Fibroblast of the aortic adventitia (primary cell): ENCODE measurements around the gene MAP3K6. TPM values are rescaled to one million over a fixed set of nuclear protein-coding genes. Genes with fewer than 3 reads are reported as not detected.

ENCODE experiments used
- DNase-seq: peaks from one replicate; pipeline ENCODE4 v3.0.0-alpha.2; 2010; ENCODE audit warnings: low read depth
- H3K4me3 ChIP-seq: 2 replicates; pipeline ENCODE4 v1.5.1; 2011; ENCODE audit warnings: low read depth, mild to moderate bottlenecking, control low read depth, low read length, moderate library complexity
- CTCF ChIP-seq: IDR thresholded peaks from 2 replicates; pipeline ENCODE4 v1.5.1; 2011; ENCODE audit warnings: mild to moderate bottlenecking, low read length, control low read depth, inconsistent platforms; ENCODE audit not compliant: insufficient read depth
- total RNA-seq: library from RNA; depleted of rRNA; stranded (reverse); fragments of >200 nt; gene quantifications from 2 replicates; pipeline ENCODE4 v1.2.3, GENCODE V29; 2012; ENCODE audit warnings: low replicate concordance

Gene MAP3K6
- total RNA-seq, 1 donor: 18.2 TPM

- peak overlapping the region; percentile 68 for H3K4me3 ChIP-seq
- no peak for DNase-seq
- no peak for TF ChIP-seq CTCF
These were observed 1.9 kb downstream of the MAP3K6 start for GRCh38 chr1:27364696-27365371.

GRCh38 chr1:27363766-27364695, 2.7 kb downstream of the MAP3K6 start:
- no peak overlapping the region for H3K4me3 ChIP-seq
- TF ChIP-seq CTCF: no peak
- no peak for DNase-seq

GRCh38 chr1:27361553-27361952, 5.2 kb downstream of the MAP3K6 start:
- no peak overlapping the region for H3K4me3 ChIP-seq
- TF ChIP-seq CTCF: no peak
- DNase-seq: no peak

- H3K4me3 ChIP-seq: no peak overlapping the region
- no peak for DNase-seq
- TF ChIP-seq CTCF: no peak
These were observed 5.7 kb downstream of the MAP3K6 start for GRCh38 chr1:27361044-27361402.

- no peak for TF ChIP-seq CTCF
- no peak for DNase-seq
- no peak overlapping the region for H3K4me3 ChIP-seq
These were observed 6.4 kb downstream of the MAP3K6 start for GRCh38 chr1:27360159-27361043.

- no peak for TF ChIP-seq CTCF
- H3K4me3 ChIP-seq: no peak overlapping the region
- no peak for DNase-seq
These were observed 7.0 kb downstream of the MAP3K6 start for GRCh38 chr1:27359822-27360158.
